ENCODE measurements around the gene LRRC8B. TPM values are rescaled to one million over a fixed set of nuclear protein-coding genes. Genes with fewer than 3 reads are reported as not detected.

The LRRC8B gene
- total RNA-seq, 1 experiment from 2014 or later = 1.1 TPM

Other genes with a start within 250 kb of the LRRC8B start
- not detected in 2 replicates for gene GBP6, start 160.8 kb upstream of the LRRC8B start, total RNA-seq (2014; rRNA removed; shearing (Covaris generic); ENCODE audit: low replicate concordance)
- 0.05 and 0.43 TPM in 2 replicates for gene LRRC8C, start 108.3 kb downstream of the LRRC8B start, total RNA-seq (2014; rRNA removed; shearing (Covaris generic); ENCODE audit: low replicate concordance)

All from MG63 (cell line).